DMS 273 (cell line): Measurements from ENCODE around the gene DSP.

ENCODE experiments used
- DNase-seq: peaks from one replicate; lab custom pipeline; 2025; ENCODE audit not compliant: unreplicated experiment; lab: John Stamatoyannopoulos, UW

The DSP gene

DNA sequence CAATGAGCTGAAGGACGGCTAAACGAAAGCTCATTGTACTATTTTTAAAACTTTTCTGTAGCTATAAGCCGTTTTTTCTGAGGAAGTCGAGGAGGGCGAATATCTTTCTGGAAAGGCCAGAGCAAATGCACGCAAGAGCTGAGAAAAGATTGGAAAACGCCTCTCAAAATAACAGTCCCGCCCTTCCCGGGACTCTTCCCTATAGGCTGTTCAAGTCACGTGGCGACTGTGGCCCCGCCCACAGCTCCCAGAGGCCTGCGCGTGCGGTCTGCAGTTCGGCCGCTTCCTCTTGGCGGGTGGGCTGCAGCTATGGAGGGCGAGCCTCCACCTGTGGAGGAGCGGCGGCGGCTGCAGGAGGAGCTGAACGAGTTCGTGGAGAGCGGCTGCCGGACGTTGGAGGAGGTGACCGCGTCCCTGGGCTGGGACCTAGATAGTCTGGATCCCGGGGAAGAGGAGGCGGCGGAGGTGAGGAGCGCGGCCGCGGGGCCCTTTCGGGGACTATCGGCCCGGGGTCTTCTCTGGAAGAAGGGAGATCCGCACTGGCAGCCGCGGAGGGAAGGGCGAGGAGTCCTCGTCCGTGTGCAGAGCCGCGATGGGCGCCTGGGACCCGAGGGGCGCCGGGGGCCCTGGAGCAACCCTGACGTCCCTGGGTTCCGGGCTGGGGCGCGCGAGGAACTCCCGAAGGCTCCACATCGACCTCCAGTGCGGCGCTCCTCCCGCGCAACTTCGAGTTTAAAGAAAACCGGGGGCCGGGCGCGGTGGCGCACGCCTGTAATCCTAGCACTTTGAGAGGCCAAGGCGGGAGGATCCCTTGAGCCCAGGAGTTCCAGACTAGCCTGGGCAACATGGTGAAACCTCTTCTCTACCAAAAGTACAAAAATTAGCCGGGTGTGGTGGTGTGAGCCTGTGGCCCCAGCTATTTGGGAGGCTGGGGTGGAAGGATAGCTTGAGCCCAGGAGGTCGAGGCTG is 48.8 kb downstream of the DSP start, which contains the start of gene SNRNP48:
Gene SNRNP48, plus strand, starts transcription at position 250 of the 969 bp plus-strand sequence. Its CDS starts 60 bp downstream, at position 310.
- DNase-seq, result peak; percentile 97

DNA sequence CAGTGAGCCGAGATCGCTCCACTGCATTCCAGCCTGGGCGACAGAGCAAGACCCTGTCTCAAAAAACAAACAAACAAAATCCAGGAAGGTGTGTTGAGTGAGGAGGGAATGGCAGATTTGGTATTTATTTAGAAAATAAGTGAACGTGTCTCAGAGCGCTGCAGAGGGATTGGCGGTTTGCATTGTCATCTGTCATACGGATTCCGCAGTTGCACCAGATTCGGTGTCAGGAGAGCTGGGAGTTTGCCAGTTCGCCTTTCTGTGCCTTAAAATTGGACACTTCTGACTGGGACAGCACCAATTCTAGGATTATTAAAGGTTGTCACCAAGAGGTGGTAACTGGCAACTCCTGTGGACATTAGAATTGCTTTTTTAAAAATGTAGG is 49.4 kb downstream of the DSP start:
- peak; percentile 34 for DNase-seq

DNA sequence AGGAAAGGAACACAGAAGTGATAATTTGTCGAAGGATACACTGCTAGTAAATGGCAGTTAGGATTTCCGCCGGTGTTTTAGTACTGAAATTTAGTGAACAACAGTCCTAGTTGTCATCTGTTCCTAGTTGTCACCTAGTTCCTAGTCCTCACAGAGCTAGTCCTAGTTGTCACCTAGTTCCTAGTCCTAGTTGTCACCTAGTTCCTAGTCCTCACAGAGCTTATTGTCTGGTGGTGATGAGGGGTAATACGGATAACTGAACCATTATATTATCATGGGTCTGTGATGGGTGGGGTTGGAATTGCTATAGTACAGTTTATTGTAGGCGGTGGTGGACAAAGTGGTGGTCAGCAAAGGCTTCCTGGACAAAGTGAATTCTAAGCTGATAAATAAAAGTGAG is 50.3 kb downstream of the DSP start:
- no peak for DNase-seq

DNA sequence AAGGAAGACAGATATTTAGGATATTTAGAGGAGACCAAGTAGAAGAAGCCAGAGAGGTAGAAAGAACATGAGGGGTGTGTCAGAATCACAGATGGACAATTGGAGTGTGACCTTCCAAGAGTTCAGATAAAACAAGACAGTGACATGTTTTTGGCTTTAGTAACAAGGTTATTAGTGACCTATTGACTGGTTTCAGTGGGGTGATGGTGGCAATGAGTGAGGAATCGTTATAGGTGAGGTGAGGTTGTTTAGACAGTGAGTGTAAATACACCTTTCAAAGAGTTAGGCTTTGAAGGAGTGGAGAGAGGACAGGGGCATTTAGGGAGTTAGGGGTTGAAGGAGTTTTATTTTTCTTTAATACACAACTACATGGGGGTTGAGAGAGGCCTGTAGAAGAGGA is 51.8 kb downstream of the DSP start:
- no peak for DNase-seq

DNA sequence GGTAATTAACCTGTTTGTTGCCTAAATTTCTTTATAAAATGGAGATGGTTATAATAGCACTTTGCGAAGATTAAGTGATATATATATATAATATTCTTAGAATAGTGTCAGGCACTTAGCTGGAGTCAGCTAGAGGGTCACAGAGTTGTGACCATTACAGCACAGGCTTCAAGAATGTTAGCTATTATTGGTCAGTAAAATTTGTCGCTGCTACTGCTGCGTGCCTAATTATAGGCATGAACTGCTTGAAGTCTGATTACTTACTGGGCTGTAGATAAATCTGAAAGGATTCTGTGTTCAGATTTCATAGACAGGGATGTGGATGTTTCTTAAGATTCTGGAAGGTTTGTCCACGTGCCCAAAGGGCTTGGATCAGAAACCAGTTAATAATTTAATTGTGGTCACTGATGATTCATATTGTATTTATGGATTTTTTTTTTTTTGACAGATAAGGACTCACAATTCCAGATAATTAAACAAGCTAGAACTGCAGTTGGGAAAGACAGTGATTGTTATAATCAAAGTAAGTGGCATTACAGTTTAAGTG is 53.2 kb downstream of the DSP start:
- no peak for DNase-seq

DNA sequence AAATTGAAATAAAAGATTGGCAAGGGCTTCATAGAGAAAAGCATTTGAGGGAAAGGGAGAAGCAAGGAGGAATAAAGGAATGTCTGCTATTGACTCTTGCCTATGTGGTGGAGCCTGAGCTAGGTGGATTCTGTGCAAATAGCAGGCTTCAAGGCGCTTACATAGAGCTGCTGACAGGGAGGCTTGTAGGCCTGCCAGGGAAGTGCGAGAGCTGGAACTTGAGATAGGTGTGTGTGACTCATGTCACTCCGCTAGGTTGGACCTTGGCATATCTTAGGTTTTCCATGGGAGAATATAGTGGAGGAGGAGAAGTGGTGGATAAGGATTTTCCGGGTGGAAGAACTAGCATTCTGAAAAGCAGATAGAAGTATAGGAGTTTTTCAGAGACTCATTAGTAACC is 62.5 kb downstream of the DSP start:
- DNase-seq, result no peak

DNA sequence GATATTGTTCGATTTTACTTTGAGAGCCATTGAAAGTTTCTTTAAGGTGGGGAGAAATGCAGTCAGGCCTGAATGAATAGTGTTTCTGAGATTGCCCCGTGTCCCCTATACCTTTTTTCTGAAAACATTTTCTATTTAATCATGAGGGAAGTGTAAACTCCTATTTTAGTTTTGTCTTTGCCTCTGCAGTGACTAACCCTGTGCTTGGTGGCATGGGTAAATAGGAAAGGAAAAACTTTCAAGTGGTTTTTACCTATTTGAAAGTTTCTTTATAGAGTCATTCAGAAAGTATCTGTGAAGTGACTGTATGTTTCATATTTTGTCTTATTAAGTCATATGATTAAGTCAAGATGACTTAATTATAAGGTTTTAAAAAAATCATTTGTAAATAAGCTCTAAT is 63.0 kb downstream of the DSP start:
- no peak for DNase-seq

DNA sequence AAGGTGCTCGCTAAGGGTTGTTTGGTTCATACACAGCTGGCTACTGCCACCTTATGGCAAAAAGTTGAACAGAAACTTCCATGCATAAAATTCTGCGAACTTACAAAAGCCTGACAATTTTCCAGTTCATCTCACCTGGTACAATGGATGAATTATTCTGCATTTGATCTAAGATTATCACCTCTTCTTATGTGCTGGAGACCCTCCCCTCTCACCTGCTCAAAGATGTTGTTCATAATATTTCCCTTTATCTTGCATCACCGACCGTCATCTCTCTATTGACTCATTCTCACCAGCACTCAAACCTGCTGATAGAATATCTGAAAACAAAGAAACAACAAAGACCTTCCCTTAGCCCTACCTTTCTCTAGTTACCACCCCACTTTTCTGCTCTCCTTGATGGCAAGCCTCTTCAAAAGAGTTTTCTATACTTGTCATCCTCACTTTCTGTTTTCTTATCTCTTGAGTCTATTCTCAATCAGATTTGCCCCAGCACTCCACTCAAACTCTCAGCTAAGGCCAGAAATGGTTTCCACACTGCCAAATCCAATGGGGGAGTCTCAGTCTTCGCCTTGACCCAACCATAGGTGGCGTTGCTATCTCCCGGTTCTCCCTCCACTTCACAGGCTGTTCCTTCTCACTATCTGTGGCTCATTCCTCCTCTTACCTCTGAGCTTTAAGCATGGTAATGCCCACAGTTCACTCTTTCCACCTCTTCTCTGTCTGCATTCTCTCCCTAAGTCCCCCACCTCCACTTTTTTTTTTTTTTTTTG is 74.3 kb downstream of the DSP start:
- DNase-seq, result peak; percentile 79

DNA sequence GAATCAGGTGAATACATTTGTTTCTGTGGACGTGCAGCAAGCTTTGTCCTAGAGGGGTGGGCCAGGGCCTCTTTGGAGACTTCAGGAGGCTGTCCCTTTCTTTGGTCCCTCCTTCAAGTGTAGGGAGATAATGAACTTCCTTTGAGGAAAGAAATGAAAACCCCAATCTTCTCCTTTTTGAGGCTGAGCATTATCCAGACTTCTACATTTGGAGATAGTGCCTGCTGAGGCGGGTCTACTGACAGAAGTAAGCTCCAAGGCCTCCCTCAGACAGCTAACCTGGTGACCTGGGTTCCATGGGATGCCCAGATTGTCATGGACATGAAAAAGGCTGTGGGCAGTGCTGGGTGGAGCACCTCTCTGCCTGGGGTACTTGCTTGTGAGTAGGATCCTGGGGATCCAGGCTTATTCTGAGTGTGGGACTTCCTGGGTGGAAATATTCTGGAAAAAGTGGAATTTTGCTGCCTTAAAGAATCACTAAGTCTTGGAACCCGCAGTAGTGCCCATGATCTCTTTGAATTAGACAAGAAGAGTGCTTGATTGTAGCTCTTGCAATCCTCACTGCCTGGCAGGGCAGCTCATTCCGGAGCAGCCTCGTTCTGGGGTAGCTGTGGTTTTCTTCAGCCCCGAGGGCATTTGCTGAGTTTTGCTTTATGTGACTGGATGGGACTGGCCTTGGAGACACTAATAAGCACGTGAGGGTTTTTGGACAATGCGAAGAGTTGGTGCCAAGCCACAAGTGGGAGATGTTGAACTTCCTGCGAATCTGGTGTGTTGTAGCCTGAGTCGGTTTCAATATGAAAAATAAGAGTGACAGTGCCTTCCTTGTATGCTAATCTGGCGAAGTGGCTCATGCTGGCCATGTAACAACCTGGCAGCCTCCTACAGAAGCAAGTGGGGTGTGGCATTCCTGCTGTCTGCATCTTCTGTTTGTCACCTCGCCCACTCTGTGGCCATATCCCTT is 76.6 kb downstream of the DSP start:
- DNase-seq, result no peak

DNA sequence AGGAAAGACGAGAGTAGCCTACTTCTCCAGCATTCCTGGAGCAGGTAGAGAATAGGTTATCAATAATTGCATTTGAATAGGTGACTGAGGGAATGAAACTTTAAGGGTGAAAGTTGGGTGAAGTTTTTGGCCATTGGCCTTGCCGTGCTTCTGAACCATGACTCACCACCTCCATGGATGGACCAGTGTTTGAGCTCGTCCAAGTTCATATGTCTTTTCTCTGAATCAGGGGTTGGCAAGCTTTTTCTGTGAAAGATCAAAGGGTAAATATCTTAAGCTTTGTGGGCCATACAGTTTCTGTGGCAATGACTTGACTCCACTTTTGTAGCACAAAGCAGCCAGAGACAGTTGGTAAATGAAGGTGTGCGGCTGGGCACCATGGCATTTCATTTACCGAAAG is 80.3 kb downstream of the DSP start:
- DNase-seq, result no peak

DNA sequence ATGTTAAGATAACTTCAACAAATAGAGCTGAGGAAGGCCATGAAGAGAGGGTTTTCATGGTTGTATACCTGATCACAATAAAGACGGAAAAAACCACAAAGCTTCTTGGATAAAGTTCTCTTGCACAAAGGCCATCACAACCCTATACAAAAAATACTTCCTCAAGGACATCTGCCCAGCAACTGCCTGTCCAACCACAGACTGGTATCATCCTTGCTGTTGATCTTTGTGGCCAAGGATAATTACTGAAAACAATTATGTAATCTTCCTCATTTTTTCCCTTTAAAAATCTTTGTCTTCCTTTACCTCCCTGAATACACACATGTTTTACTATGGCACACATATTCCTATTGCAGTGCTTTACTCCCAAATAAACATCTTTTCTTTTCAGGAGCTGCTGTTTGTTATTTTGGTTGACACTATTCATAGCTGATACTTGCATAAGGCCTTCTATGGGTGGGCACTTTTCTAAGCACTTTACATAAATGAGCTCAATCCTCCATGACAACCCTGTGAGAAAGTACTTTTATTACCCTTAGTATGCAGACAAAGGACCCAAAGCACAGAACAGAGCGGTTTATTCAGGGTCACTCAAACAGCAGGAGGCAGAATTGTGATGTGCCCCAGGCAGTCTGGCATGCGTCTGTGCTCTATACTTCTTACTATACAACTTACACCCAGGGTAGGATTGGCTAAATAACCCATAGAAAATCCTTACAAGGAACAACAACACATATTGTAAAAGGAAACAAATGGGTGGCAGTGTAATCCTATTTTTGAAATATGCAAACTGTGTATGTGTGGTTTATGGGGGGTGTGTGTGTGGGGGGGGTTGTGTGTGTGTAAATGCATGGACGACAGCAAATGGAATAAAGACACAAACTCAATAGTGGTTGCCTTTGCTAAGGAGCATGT is 83.6 kb downstream of the DSP start:
- DNase-seq, result peak; percentile 5

DNA sequence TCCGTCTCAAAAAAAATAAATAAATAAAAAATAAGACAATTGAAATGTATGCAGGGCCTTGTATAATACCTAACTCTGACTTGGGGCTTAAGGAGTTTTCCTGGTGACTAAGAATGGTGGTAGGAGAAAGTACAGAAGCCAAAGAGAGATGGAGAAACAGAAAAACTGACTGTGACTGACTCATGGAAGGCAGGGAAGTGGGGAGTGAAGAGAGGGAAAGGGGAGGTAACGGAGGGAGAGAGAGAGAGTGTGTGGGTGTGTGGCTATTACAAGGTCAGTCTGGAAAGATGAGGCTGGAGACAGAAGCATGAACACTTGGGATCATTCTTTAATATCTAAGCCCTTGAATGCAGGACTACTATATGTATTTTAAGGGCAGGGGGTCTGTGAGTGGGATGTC is 87.0 kb downstream of the DSP start:
- no peak for DNase-seq

DNA sequence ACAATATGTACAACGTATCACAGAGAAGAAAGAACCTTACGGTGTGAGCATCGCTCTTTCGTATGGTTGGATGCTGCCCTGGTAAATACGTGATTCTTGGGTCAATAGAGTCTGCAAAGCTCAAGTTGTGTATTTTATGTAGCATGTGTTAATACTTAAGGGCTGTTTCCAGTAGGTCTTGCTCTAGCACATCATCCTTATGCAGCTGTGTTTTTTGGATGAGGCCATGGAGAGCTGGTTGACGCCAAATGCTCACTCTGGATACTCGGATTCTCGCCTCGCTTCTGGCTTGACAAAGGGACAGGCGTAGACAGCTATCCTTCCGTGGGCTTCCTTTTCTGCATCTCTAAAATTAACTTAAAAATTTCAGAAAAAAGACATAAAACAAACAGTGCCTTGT is 87.4 kb downstream of the DSP start:
- no peak for DNase-seq

DNA sequence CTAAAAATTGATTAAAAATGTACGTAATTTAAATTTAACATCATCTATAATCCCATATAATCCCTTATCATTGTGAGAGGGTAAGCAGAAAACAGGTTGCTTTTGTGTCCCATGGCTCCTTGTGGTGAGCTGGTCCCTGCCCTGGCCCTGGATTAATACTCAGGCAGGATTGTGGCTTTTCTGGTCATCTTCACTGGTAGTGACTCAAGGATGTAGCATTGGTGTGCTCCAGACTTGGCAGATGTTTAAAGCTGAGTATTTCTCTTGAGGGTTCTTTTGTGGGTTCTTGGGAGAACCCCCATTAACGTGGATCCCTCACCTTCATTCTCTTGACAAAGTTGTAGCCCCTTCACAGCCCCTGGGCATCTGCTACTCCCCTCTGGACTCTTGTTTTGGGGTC is 87.8 kb downstream of the DSP start:
- DNase-seq, result no peak

DNA sequence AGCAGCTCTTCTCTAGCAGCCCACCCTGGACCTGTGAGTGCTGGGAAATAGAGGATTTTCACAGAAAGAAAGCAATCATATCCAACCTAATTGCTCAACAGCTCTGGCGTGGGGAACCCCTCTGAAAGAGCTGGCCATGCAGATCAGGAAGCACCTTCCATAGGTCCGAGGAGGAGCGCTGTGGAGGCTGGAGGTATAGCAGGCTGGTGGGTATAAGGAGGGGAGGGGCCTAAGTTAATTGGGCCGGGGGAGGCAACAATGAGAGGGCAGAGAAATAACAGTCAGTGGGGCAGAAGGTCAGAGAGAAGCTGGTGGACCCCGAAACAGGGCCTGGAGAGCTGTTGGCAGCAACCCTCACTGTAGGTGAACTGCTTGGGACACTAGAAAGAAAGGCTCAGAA is 89.3 kb downstream of the DSP start:
- DNase-seq, result no peak

DNA sequence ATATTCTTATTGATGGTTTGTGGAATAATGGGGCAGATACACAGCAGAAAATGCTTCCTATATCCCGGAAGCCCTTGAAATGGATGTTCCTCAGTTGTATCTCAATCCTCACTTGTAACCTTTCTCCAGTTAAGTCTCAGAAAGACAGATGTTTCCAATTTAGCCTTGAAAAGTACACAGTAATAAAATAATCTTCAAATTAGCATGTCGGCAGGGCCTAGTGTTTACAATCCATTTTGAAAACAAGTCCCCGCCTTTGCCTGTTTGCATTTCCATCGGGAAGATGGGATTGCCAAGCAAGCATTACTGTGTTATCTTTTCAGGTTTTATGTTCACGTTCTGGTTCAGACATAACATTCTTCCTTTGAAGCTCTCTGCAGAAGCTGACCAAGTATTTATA is 90.0 kb downstream of the DSP start:
- no peak for DNase-seq

DNA sequence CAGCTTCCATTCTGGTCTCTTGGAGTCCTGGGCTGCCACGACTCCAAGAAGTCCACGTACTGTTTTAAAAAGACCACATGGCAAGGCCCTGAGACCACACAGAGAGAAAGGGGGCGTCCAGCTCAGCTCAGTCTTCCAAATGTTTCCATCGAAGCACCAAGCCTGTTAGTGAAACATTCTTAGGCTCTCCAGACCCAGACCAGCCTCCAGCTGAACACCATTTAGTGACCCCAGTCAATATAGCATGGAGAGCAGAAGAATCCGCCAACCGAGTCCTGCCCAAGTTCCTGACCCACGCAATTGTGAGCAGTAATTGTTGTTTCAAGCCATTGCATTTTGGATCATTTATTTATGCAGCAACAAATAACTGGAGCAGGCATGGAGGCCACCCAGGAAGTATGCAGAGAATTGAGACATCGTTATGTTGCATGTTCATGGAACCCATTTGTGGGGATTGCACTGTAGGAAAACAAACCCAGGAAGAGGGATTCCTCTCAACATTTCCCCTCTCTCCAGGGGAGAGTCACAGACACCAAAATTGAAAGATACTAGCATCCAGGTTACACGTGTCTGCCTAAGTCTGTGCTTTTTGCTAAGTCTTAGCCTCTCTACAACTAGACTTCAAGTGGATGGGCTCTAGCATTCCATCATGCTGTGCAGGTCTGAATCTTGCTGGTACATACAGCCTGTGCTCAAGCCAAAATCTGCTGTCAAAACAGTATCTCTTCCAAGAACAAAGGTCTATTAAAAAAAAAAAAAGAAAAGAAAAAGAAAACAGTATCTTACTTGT is 91.2 kb downstream of the DSP start:
- DNase-seq, result no peak

DNA sequence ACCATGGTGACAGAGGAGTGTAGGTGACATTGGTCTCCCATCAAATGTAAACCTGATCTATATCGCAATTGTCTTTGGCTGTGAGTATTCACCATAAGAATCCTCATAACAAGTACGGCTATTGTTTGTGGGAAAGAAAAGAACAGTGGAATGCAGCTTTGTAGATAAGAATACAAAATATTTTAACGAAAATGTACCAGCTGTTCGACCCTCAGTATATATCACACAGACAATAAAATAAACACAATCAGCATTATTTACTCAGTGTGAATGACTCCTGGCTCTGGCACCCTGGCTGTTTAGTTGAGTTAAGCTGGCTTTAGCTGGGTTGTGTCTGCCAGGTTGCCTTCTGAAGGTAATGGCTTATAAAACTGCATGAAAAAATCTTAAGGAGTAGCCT is 91.9 kb downstream of the DSP start:
- DNase-seq, result no peak

DNA sequence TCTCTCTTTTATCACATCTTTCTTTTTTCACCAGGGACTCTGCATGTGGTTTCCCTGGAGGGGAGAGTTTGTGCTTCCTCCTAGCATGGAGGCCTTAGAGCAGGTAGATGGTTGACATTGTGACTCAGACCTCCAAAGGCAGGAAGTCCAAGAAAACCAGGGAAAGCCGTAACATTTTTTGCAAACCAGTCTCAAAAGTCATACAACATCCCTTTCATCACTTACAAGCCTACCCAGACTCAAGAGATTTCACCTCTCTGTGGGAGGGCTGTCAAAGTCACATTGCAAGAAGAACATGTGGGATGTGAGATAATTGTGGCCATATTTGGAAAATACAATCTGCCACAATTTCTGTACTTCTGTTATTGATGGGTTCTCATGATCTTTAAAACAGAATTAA is 94.7 kb downstream of the DSP start:
- no peak for DNase-seq
